HS-5 (cell line): ENCODE measurements around the gene GPR148.

Experiments used
- DNase-seq: peaks from one replicate; pipeline ENCODE4 v3.0.0-alpha.2; 2012; ENCODE audit warnings: low read depth

GPR148 gene

GRCh38 chr2:130769343-130769907 lies 40.6 kb downstream of the GPR148 start:
- DNase-seq, result no peak

GRCh38 chr2:130776550-130776949 lies 47.7 kb downstream of the GPR148 start:
- DNase-seq, result no peak

- DNase-seq, result no peak
Measured at GRCh38 chr2:130778781-130779180, 49.9 kb downstream of the GPR148 start.
